ENCODE results near the gene NOP53.
"Not testable (repeated sequence)": the region's sequence is repeated elsewhere in the genome, so short reads cannot be mapped to it uniquely, and the experiment has no call there.

Gene NOP53

GRCh38 chr19:47742634-47743033, 2.7 kb upstream of the NOP53 start:
- Histone ChIP-seq H3K4me1 (ENCODE audit: control insufficient read depth, insufficient read depth, low read depth, low read length) (peaks cover 28% of the 10 kb centered on the region), H3K36me3 (ENCODE audit: control insufficient read depth in 1 of 2, insufficient read depth in 2 of 2, low read depth in 1 of 2, low read length in 2 of 2) (peaks cover 47 to 61% of the 10 kb centered on the region in 2 experiments), H2AFZ (ENCODE audit: low read depth, low read length) (no peak overlapping the region), H3K14ac (ENCODE audit: low read length in 2 of 2) (peak overlapping the region in 1 of 2 experiments; percentile 88), H3K23ac (ENCODE audit: low read length in 2 of 2) (no peak overlapping the region), H3K27ac (ENCODE audit: low read length, poor library complexity, severe bottlenecking) (peak overlapping the region; percentile 92), H3K79me1 (replicated peaks; ENCODE audit: low read length, poor library complexity, severe bottlenecking) (peaks cover 18% of the 10 kb centered on the region), H2AK5ac (ENCODE audit: low read length, severe bottlenecking) (peak overlapping the region; percentile 99), H2BK5ac (ENCODE audit: low read depth, low read length, poor library complexity, severe bottlenecking) (peak overlapping the region; percentile 74), H3K9ac (ENCODE audit: low read length) (peak overlapping the region; percentile 93), H3K18ac (ENCODE audit: low read depth in 1 of 2, low read length in 2 of 2) (peak overlapping the region; percentile 88 to 96), H3K9me3 (ENCODE audit: control insufficient read depth, low read length) (no peaks in the 10 kb centered on the region), H4K91ac (ENCODE audit: low read length) (peak overlapping the region; percentile 97), H3K27me3 (ENCODE audit: control insufficient read depth in 1 of 2, insufficient read depth in 1 of 2, low read length in 2 of 2) (no peaks in the 10 kb centered on the region), H2BK15ac (ENCODE audit: low read depth, poor library complexity, severe bottlenecking) (peak overlapping the region; percentile 94), H2BK120ac (ENCODE audit: low read depth, low read length) (peak overlapping the region; percentile 93), H2BK12ac (ENCODE audit: low read length in 2 of 2) (peak overlapping the region; percentile 75 to 79), H3K4me2 (ENCODE audit: low read length, poor library complexity, severe bottlenecking) (peak overlapping the region; percentile 59), H3K4me3 (ENCODE audit: insufficient read depth in 1 of 2, low read depth in 1 of 2, low read length in 2 of 2) (no peak overlapping the region), H3K4ac (ENCODE audit: low read depth in 1 of 2, low read length in 2 of 2) (peak overlapping the region; percentile 96), H4K8ac (ENCODE audit: low read length) (peak overlapping the region; percentile 95)
- peak; percentile 56 for DNase-seq
- 36% methylated on average over 8 of the region's 13 CpGs for WGBS

GRCh38 chr19:47746129-47746528, 783 bp downstream of the NOP53 start:
- not testable (repeated sequence) for H3K23ac ChIP-seq (ENCODE audit: low read length in 2 of 2)
- WGBS, result 85% methylated on average over 17 of the region's 17 CpGs

DNA sequence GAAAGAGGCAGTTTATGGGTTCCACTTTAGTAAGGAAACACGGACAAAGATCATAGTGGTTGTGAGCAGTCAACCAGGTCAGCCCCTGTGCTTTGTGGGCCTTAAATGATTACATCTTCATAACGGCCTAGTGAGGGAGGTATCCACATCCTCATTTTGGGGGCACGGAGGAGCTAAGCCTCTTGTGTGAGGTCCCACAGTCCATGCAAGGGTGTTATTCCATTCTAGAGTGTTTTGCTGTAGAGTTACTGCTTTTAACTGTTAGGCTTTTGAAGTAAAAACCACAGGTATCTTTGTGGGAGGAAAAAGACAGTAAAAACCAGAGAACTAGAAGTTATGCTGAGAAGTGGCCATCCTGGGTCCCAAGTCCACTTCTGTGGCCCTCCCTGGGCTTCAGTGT, 4.0 kb downstream of the NOP53 start:
- Histone ChIP-seq H2AFZ (ENCODE audit: low read depth, low read length) (no peak overlapping the region), H3K18ac (ENCODE audit: low read depth in 1 of 2, low read length in 2 of 2) (no peak overlapping the region), H4K8ac (ENCODE audit: low read length) (no peak overlapping the region), H3K27me3 (ENCODE audit: control insufficient read depth in 1 of 2, insufficient read depth in 1 of 2, low read length in 2 of 2) (no peaks in the 10 kb centered on the region), H3K4ac (ENCODE audit: low read depth in 1 of 2, low read length in 2 of 2) (no peak overlapping the region), H2BK120ac (ENCODE audit: low read depth, low read length) (no peak overlapping the region), H3K36me3 (ENCODE audit: control insufficient read depth in 1 of 2, insufficient read depth in 2 of 2, low read depth in 1 of 2, low read length in 2 of 2) (peaks cover 69 to 75% of the 10 kb centered on the region in 2 experiments), H3K9ac (ENCODE audit: low read length) (no peak overlapping the region), H3K9me3 (ENCODE audit: control insufficient read depth, low read length) (no peaks in the 10 kb centered on the region), H3K4me1 (ENCODE audit: control insufficient read depth, insufficient read depth, low read depth, low read length) (peaks cover 7% of the 10 kb centered on the region), H2BK12ac (ENCODE audit: low read length in 2 of 2) (no peak overlapping the region), H3K79me1 (replicated peaks; ENCODE audit: low read length, poor library complexity, severe bottlenecking) (peaks cover 50% of the 10 kb centered on the region), H3K14ac (ENCODE audit: low read length in 2 of 2) (no peak overlapping the region), H2BK5ac (ENCODE audit: low read depth, low read length, poor library complexity, severe bottlenecking) (no peak overlapping the region), H2AK5ac (ENCODE audit: low read length, severe bottlenecking) (no peak overlapping the region), H3K27ac (ENCODE audit: low read length, poor library complexity, severe bottlenecking) (no peak overlapping the region), H2BK15ac (ENCODE audit: low read depth, poor library complexity, severe bottlenecking) (no peak overlapping the region), H3K4me2 (ENCODE audit: low read length, poor library complexity, severe bottlenecking) (no peak overlapping the region), H3K23ac (ENCODE audit: low read length in 2 of 2) (no peak overlapping the region), H4K91ac (ENCODE audit: low read length) (no peak overlapping the region), H3K4me3 (ENCODE audit: insufficient read depth in 1 of 2, low read depth in 1 of 2, low read length in 2 of 2) (no peak overlapping the region)
- WGBS, result 97% methylated on average over 3 of the region's 3 CpGs
- no peak for DNase-seq

More at GRCh38 chr19:47746129-47746528, 783 bp downstream of the NOP53 start:
- not testable (repeated sequence) for H2BK12ac ChIP-seq (ENCODE audit: low read length in 2 of 2); H2BK15ac ChIP-seq (ENCODE audit: low read depth, poor library complexity, severe bottlenecking); H3K9me3 ChIP-seq (ENCODE audit: control insufficient read depth, low read length); H3K27ac ChIP-seq (ENCODE audit: low read length, poor library complexity, severe bottlenecking); H4K8ac ChIP-seq (ENCODE audit: low read length); H4K91ac ChIP-seq (ENCODE audit: low read length); H2BK120ac ChIP-seq (ENCODE audit: low read depth, low read length); H3K4ac ChIP-seq (ENCODE audit: low read depth in 1 of 2, low read length in 2 of 2); H3K18ac ChIP-seq (ENCODE audit: low read depth in 1 of 2, low read length in 2 of 2); H3K27me3 ChIP-seq (ENCODE audit: control insufficient read depth in 1 of 2, insufficient read depth in 1 of 2, low read length in 2 of 2); H2BK5ac ChIP-seq (ENCODE audit: low read depth, low read length, poor library complexity, severe bottlenecking); H2AFZ ChIP-seq (ENCODE audit: low read depth, low read length); H2AK5ac ChIP-seq (ENCODE audit: low read length, severe bottlenecking); DNase-seq; H3K14ac ChIP-seq (ENCODE audit: low read length in 2 of 2)
- H3K36me3 ChIP-seq (ENCODE audit: control insufficient read depth in 1 of 2, insufficient read depth in 2 of 2, low read depth in 1 of 2, low read length in 2 of 2), result peaks cover 50 to 61% of the 10 kb centered on the region in 2 experiments
- peak overlapping the region; percentile 56 for H3K4me2 ChIP-seq (ENCODE audit: low read length, poor library complexity, severe bottlenecking)
- peak overlapping the region; percentile 44 to 83 for H3K4me3 ChIP-seq (ENCODE audit: insufficient read depth in 1 of 2, low read depth in 1 of 2, low read length in 2 of 2)
- peaks cover 28% of the 10 kb centered on the region for H3K4me1 ChIP-seq (ENCODE audit: control insufficient read depth, insufficient read depth, low read depth, low read length)
- H3K79me1 ChIP-seq (replicated peaks; ENCODE audit: low read length, poor library complexity, severe bottlenecking), result peaks cover 35% of the 10 kb centered on the region
- H3K9ac ChIP-seq (ENCODE audit: low read length), result peak overlapping the region; percentile 95

- no peaks in the 10 kb centered on the region for H3K9me3 ChIP-seq (ENCODE audit: control insufficient read depth, low read length)
- DNase-seq, result no peak
- no peak overlapping the region for H2AK5ac ChIP-seq (ENCODE audit: low read length, severe bottlenecking)
- WGBS, result 94% methylated on average over 18 of the region's 18 CpGs
- no peaks in the 10 kb centered on the region for H3K27me3 ChIP-seq (ENCODE audit: control insufficient read depth in 1 of 2, insufficient read depth in 1 of 2, low read length in 2 of 2)
- H3K27ac ChIP-seq (ENCODE audit: low read length, poor library complexity, severe bottlenecking), result no peak overlapping the region
- no peak overlapping the region for H4K8ac ChIP-seq (ENCODE audit: low read length)
- peaks cover 78 to 89% of the 10 kb centered on the region in 2 experiments for H3K36me3 ChIP-seq (ENCODE audit: control insufficient read depth in 1 of 2, insufficient read depth in 2 of 2, low read depth in 1 of 2, low read length in 2 of 2)
- no peak overlapping the region for H2BK12ac ChIP-seq (ENCODE audit: low read length in 2 of 2)
- peaks cover 7% of the 10 kb centered on the region for H3K4me1 ChIP-seq (ENCODE audit: control insufficient read depth, insufficient read depth, low read depth, low read length)
- peaks cover 58% of the 10 kb centered on the region for H3K79me1 ChIP-seq (replicated peaks; ENCODE audit: low read length, poor library complexity, severe bottlenecking)
- H2BK120ac ChIP-seq (ENCODE audit: low read depth, low read length), result no peak overlapping the region
- H3K4me3 ChIP-seq (ENCODE audit: insufficient read depth in 1 of 2, low read depth in 1 of 2, low read length in 2 of 2), result no peak overlapping the region
- H3K14ac ChIP-seq (ENCODE audit: low read length in 2 of 2), result no peak overlapping the region
- H3K9ac ChIP-seq (ENCODE audit: low read length), result no peak overlapping the region
- no peak overlapping the region for H3K23ac ChIP-seq (ENCODE audit: low read length in 2 of 2)
- no peak overlapping the region for H3K18ac ChIP-seq (ENCODE audit: low read depth in 1 of 2, low read length in 2 of 2)
- H3K4ac ChIP-seq (ENCODE audit: low read depth in 1 of 2, low read length in 2 of 2), result no peak overlapping the region
- no peak overlapping the region for H2BK15ac ChIP-seq (ENCODE audit: low read depth, poor library complexity, severe bottlenecking)
- no peak overlapping the region for H3K4me2 ChIP-seq (ENCODE audit: low read length, poor library complexity, severe bottlenecking)
- no peak overlapping the region for H2AFZ ChIP-seq (ENCODE audit: low read depth, low read length)
- H2BK5ac ChIP-seq (ENCODE audit: low read depth, low read length, poor library complexity, severe bottlenecking), result no peak overlapping the region
- H4K91ac ChIP-seq (ENCODE audit: low read length), result no peak overlapping the region
Observed at GRCh38 chr19:47750752-47751151, 5.4 kb downstream of the NOP53 start.
